GM19467 (cell line): Measurements from ENCODE around the gene DAGLA.

Source experiments
- ATAC-seq: cut with Tn5 transposase; IDR thresholded peaks from one replicate; pipeline ENCODE4 v1.9.1; 2021; ENCODE audit warnings: mild to moderate bottlenecking, moderate library complexity; ENCODE audit not compliant: unreplicated experiment

DAGLA gene

DNA sequence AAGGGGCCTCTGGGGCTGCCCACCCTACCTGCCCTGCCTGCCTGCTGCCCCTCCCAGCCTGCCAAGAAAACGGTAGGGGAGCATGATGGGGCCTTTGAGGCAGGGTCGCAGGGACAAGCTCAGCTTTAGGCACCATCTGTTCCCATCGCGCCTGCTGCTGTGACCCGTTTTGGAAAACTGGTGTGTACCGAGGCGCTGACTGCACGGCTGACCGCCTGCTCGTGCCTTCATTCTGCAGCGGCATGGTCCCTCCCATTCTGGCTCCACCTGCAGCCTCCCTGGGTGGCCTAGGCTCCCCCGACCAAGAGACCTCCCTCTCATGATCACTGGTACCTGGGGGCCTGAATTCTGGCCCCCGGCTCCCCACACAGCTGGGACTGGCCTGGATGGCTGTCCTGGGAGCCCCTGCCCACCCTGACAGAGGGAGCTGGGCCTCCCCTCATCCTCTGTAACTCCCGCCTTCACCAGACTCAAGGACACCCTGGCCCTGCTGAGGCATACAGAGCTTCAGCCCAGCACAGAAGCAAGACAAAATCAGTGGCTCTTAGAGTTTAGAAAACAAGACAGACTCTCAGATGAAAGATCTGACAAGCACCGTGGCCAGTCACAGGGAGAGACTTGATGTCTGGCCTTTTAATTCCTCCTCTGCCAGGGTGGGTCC lies 65.7 kb downstream of the DAGLA start:
- no peak for ATAC-seq

DNA sequence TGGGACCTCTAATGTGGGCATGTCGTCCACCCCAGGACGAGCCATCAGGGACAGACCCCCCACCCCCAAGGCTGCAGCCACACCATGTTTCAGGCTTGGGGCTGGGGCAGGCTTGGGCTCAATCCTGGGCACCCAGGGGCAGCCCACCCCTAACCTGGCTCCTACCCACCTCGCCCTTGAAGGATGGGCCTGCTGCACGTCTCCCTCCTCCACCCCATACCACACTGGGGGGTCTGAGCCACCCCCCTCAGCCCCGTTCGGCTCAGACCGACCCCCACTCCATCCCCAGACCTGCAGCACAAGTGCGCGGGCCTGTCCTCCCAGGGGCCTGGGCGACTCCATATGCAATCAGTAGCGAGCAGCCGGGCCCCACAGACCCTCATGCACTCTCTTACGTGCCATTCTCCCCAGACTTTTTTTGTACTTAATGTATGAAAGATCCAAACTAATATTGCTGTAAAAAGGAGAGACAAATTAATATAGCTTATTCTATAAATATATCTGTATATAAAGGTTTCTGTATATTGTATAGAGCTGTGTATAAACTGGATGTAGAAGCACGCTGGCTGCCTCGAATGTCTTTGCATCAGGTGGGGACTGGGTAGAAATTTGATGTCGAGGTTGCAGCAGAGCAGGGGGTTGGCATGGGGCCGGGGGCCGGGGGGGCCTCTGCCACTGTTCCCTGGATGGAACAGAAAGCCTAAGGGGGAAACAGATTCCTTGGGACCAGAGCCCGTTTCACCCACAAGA lies 66.4 kb downstream of the DAGLA start:
- ATAC-seq = no peak

DNA sequence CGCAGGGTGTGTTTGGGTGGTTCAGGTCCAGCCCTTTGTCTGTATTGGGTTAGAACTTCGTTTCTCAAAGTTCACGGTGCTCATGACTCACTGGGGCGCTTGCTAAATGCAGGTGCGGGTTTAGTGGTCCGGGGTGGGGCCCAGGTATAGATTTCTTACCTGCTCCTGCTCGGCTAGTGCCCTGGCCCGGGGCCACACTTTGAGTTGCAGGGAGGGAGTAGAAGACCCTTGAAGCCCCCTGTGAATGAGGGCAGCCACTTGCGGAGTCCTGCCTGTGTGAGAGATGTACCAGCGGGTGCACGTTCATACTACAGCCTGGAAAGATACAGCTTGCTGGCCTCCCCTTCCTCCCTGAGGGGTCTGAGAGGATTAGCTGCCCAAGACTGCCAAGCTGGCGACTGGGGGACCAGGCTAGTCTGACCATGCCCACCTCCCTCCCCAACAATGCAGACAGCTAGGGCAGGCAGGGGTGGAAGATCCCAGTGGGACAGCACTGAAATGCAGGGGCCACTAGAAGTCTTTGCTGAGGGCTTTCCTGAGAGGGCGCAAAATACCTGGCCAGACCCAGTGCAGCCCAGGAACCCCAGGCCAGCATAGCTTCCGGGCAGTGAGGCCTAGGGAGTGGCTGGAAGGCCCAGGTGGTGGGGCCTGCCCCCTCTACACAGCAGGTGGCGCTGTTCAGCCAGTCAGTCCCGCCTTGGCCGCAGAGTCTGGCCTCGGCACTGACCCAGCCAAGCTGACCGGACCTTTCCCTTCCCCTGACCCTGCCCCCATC lies 67.2 kb downstream of the DAGLA start:
- ATAC-seq = no peak

DNA sequence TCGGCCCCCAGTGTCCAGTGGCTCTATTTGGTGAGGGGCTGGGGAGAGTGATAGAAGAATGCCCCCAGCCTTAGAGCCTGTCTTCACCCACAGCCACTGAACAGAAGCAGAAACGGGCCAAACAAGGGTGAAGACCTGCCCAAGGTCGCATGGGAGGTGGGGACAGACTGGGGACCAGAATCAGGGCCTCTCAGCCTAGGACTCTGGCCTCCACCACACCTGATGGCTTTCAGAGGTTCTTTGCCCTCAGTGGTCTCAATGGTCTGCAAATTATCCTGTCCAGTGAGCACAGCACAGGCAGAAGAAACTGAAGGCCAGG lies 67.7 kb downstream of the DAGLA start:
- ATAC-seq = no peak

DNA sequence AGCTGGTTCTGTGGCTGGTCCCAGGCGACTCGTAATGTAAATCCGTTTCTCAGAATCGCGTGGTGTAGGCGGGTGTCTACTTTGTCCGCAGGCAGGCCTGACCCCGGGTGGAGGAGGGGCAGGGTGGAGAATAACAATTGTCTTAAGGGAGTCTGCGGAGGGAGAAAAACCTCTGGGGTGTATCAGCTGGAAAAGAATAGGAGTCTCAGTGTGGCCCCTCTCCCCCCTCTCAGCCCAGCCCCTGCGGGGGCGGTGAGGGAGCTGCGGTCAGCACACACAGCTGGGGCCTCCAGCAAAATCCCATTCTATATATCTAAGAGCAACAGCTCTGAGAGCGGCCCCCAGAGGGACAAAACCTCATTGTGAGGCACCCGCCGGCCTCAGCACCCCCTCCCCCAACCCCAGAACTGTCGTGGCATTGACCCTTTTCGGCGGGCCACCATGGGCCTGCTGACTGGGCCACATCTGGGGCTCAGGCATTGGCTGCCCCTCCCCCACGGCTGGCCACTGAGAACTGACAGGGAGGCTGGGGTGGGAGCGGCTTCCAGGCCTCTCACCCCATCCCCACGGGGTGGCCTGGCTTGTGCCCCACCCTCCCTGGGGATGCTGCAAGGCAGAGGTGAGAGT lies 69.5 kb downstream of the DAGLA start:
- ATAC-seq = no peak

DNA sequence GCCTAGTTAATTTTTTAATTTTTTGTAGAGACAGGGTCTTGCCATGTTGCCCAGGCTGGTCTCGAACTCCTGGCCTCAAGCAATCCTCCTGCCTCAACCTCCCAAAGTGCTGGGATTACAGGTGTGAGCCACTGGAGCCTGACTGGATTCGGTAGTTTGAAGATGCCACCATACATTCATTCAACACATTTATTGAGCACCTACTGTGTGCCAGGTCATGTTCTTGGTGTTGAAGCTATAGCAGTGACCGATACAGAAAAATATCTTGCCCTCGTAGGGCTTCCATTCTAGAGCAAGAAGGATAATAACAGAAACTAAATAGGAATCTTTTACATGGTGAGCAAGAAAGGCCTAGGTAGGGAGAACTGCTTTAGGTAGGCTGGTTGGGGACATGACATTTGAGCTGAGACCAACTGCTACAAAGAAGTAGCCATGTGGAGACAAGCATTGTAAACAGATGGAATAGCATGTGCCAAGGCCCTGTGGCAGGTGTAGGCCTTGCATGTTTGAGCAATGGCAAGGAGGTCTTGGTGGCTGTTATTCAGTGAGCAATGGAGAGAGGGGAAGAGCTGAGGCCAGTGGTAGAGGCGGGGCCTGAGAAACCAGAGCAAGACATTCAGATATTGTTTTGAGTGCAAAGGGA lies 70.6 kb downstream of the DAGLA start:
- ATAC-seq = no peak

DNA sequence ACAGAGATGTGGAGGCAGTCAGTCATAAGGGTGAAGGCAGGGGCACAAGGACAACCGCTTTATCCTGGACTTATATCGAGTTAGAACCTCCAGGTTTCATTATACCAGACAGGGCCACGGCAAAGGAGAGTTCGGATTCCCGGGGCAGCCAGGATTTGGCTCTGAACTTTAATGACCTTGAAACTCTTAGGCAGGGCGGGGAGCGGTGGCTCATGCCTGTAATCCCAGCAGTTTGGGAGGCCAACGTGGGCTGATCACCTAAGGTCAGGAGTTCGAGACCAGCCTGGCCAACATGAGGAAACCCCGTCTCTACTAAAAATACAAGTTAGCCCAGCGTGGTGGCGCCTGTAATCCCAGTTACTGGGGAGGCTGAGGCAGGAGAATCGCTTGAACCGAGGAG lies 71.2 kb downstream of the DAGLA start:
- no peak for ATAC-seq

DNA sequence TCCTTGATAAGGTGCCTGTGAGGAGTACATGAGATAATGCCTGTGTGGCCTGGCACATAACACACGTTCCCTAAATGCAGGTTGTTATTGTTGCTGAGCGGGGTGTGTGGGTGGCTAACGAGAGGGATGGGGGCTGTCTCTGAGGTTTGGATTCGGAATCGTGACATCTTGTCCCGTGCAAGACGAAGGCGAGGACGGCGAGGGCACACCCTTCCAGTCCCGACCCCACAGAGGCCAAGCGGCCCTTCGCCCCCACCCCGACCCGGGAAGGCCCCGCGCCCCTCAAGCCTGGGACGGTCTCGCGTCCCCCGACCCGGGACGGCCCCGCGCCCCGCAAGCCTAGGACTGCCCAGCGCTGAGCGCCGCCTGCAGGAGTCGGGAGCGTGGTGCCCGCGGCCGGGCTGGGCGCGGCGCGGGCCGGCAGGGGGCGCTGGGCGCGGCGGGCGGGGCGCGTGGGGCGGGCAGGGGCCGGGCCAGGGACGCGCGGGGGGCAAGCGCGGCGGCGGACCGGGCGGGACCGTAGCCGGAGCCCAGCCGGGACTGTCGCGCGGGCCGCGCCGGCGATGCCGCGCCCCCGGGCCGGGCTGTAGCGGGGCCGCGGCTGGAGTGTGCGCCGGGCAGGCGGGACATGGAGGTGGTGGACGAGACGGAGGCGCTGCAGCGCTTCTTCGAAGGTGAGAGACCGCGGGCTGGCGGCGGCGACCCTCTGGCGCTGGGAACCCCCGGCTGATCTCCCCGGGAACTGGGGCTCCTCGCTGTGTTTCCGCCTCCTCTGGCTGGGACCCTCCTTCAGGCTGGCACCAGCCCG lies 72.1 kb downstream of the DAGLA start, which contains the start of gene MYRF:
Gene MYRF (plus strand): TSS at position 520 of the 808 bp plus-strand sequence. CDS start 109 bp downstream, at position 629.
- no peak for ATAC-seq

DNA sequence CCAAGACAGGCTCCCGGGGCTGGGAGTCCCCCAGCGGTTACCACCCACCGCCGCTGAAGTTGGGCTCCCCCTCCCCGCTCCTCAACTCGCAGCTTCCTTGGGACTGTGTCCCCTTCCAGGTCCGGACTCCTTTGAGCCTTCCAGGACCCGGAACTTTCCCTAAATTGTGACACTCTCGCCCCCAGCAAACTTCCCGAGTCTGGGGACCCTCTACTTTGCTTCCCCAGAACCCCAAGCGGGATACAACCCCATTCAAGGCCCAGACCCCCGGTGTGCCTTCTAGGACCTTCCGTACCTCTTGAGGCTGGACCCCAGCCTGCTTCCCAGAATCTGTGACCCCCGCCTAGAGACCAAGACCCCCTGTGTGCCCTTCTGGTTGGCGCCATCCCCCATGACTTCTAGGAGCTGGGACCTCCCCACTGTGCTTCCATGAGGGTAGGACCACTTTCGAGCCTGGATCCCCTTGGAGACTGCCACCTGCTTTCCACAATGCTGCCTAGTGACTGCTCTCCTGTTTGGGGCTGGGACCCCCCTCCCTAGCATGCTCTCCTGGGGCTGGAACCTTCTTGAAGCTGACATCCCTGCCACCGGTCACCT lies 72.8 kb downstream of the DAGLA start:
- ATAC-seq = no peak

DNA sequence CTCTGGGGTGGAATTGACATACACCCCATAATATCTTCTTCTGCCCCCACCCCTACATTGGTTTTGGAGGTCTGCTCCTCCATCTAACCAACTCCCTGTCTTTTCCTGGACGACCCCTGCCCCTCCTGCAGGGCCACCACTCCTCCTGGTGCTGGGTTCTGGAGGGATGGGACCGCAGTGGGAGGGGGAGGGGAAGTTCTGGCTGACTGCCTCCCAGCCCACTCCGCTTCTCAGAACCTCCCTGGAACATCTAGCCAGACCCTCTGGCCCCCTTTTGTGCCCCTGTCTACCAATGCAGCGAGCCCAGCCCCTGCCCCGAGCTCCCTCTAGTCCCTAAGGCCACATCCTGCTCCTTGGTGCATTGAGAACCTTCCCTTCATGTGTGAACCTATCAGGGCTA lies 73.5 kb downstream of the DAGLA start:
- no peak for ATAC-seq

DNA sequence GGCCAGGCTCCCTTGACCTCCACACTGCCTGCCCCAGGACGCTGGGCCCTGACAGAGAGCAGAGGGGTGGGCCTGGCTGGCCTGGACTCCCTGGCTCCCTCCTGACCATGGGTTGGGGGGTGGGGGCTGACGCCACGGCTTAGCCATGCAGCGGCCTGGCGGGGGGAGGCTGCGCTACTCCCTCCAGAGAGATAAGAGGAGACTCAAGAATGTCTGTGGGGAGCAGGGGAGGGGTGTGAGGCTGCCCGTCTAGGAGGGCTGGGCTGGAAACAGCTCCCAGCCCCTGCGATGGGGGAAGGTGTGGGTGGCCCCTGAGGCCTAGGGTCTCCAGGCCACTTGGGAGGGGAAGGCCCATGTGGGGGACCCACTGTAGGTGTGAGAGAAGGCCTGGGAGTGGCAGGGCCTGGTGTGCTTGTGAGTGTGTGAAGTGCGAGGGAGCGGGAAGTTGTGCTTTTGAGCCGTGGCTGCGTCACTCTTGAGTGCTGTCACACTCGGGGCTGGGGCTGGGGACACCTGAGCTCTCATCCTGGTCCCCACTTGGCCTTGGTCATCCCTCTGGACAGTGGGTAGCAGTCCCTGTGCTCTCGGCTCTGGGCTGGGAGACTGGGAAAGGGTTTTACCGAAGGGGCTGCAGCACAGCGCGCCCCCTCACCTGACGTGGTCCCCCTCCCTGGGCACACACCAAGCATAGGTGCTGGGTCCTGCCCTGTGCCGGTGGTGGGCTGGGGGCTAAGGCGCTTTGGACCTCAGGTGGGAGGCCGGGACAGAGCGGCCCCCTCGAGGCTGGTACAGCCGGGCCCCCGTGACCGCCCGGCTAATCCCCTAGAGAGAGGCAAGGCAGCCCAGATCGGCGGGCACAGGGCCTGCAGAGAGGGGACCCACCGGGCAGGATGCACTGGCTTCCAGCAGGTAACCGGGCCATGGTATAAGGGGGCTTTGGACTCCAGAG lies 74.6 kb downstream of the DAGLA start:
- ATAC-seq = no peak

DNA sequence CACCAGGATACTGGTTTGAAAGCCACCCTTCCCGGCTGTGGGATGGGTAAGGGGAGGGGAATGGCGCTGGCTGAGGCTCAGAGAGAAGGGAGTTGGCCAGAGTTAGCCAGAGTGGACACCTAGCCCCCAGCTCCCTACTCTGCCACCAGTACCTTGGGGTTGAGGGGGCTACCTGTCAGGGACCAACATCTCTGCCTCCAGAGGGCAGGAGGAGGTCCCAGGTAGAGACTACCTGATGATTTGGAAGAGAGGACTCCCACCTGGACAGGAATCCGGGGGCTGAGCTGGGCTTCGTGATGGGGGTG lies 75.9 kb downstream of the DAGLA start:
- ATAC-seq = no peak

DNA sequence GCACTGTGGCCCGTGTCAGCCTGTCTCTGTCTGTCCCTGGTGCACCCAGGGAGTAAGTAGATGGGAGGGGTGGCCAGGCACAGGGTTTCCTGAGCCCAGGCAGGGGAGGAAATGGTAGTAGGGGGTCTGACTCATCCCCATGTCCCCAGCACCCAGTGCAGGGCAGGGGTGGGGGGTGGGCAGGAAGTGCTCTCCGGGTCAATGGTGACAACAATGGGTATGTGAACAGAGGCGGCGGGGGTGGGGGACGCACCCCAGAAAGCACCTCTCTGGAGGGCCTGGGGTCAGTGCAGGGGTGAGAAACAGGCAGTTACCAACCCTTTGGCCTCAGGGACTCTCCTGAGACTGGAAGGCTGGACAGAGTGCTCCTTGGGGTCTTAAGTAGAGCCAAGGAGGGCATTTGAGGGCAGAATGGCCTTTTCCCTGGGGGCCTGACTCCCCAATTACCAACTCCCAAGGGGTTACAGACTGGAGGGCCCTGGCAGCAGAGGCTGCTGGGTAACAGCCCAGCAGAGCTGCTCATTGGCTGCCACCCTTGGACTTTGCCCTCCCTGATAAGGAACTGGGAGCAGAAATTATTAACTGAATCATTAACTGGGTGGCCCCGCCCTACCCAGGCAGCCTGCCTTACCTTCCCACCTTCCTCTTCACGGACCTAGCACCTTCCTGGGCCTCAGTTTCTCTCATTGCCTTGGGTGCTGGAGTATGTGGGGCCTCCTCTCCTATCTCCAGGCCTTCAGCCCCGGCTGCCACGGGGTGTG lies 76.4 kb downstream of the DAGLA start:
- ATAC-seq = no peak

DNA sequence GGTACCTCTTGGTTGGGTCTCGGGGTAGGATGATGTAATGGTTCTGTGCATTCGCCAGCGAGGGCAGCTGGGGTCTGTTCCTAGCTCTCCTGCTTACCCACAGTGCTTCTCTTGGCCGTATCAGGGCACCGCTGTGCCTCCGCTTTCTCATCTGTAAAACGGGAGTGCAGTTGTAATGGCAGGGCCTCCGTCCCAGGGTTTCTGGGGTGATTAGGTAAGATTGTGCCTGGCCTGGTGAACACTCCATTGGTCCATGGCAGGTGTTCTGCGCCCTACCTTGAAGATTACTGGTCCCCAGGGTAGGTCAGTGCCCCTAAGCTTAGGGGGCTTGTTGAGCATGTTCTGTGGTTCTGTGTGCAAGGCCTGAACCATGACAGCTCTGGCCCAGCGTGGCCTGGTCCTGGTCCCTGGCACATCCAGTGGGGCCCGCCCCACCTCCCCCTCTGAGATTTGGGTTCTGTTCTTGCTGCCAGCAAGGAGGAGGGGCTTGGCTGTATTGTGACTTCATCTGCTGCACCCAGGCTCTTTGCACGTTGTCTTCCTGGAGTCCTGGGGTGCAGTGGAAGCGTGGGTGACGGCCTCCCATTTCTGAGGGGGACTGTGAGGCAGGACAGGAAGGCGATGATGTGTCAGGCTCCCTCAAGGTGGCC lies 77.1 kb downstream of the DAGLA start:
- no peak for ATAC-seq

DNA sequence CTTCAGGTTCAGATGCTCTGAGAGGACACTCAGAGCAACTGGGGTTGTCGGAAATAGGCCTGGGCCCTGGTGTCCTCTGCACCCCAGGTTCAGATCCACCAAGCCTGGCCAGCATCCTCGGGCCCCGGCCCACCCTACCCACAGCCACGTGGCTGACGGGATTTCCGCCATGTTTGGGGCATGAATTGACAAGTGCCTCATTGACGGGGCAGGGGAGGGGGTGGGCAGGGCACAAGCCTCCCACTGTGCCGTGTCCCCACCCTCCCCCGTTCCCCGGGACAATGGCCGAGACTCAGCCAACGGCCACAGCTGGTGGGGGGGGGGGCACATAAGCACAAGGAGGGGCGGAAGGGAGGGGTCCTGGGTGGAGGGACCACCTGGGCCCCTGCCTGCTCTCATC lies 80.8 kb downstream of the DAGLA start:
- no peak for ATAC-seq

DNA sequence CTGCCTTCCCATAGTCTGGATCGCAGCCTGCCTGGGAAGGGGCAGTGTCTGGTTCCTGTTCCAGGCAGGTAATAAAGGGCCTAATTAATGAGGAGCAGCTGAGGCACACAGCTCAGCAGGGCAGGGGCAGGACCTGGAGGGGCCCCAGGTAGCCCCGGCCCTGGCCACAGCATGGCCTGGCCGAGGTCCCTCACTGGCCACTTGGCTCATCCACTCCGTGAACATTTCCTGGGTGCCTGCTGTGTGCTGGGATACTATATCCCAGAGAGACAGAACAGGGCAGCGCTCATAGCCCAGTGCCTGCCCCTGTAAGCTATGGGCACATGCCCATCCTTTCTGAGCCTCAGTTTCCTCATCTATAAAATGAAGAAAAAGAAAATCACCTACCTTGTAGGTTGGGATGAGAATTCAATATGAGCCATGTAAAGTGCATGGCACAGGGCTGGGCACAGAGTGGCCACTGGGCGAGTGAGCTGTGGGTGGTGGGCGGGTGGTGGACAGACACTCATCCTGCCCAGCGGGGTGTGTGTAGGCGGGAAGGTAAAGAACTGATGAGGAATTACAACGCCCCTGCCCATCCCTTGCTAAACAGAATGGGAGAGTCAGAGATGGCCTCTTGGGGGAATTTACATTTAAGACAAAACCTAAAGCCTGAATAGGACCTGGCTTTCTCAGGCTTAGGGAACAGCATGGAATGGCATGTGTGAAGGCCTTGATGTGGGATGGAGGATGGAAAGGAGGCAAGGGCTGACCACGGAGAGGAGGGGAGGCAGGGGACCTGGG lies 81.4 kb downstream of the DAGLA start:
- no peak for ATAC-seq

DNA sequence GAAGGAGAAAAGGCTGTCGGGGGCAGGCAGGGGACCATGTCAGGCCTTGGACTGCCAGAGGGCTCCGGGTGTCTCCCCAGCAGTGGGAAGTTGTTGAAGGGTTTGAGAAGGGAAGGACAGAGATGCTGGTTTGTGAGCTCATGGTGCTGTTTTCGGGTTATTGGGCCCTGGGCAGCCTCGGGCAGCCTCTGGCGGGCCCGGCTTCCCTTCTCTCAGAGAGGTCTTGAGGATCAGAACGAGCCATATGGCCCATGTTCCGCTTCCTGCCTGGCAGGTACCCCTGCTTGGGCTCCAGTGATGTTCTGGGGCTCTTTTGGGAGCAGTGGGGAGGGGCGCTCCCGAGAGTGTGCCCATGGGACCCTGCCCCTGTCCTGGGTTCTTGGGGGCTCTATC lies 82.0 kb downstream of the DAGLA start:
- ATAC-seq = no peak
